HT-29 (cell line): Measurements from ENCODE around the gene TYW1B. TPM values are rescaled to one million over a fixed set of nuclear protein-coding genes. Genes with fewer than 3 reads are reported as not detected.
"Not testable (repeated sequence)": the region's sequence is repeated elsewhere in the genome, so short reads cannot be mapped to it uniquely, and the experiment has no call there.

Experiments used
- DNase-seq: peaks from one replicate; pipeline ENCODE4 v3.0.0-alpha.2; 2015; ENCODE audit warnings: low spot score
- small RNA-seq: library from RNA; depleted of rRNA; stranded (forward); fragments of <200 nt; gene quantifications from one replicate; pipeline ENCODE3, GENCODE V24; 2014
- total RNA-seq: library from RNA; depleted of rRNA; stranded (reverse); fragments of >200 nt; shearing (Covaris generic); gene quantifications from 2 replicates; pipeline ENCODE4 v1.2.3, GENCODE V29; 2014; rRNA removed

TYW1B gene
- total RNA-seq, 1 experiment from 2014 or later, result 1.5 TPM

- not testable (repeated sequence) for DNase-seq
These were observed 268.5 kb downstream of the TYW1B start for GRCh38 chr7:72559546-72559945.

- DNase-seq, result not testable (repeated sequence)
These were observed 271.3 kb downstream of the TYW1B start for GRCh38 chr7:72556733-72557132.

- DNase-seq, result not testable (repeated sequence)
These were observed 272.8 kb downstream of the TYW1B start for GRCh38 chr7:72555238-72555637.

- not testable (repeated sequence) for DNase-seq
These were observed 273.6 kb downstream of the TYW1B start for GRCh38 chr7:72554401-72554800.

- DNase-seq, result not testable (repeated sequence)
These were observed 277.5 kb downstream of the TYW1B start for GRCh38 chr7:72550454-72550853.

- DNase-seq, result not testable (repeated sequence)
These were observed 281.3 kb downstream of the TYW1B start for GRCh38 chr7:72546586-72547237.

GRCh38 chr7:72544531-72544930 is 283.5 kb downstream of the TYW1B start:
- not testable (repeated sequence) for DNase-seq

- DNase-seq, result no peak
These were observed 287.1 kb downstream of the TYW1B start for GRCh38 chr7:72540923-72541322.

- no peak for DNase-seq
These were observed 287.8 kb downstream of the TYW1B start for GRCh38 chr7:72540106-72540611.

- no peak for DNase-seq
These were observed 288.3 kb downstream of the TYW1B start for GRCh38 chr7:72539702-72540101.

GRCh38 chr7:72538856-72539255 is 289.1 kb downstream of the TYW1B start:
- no peak for DNase-seq

GRCh38 chr7:72538147-72538546 is 289.9 kb downstream of the TYW1B start:
- no peak for DNase-seq

GRCh38 chr7:72536038-72536437 is 292.0 kb downstream of the TYW1B start:
- not testable (repeated sequence) for DNase-seq

- not testable (repeated sequence) for DNase-seq
These were observed 297.0 kb downstream of the TYW1B start for GRCh38 chr7:72531048-72531447.

Small RNA genes lying within 50 kb of the gene (small RNA-seq; reads per million reads assigned to genes)
- gene AC211469.2 (not detected), gene MIR4650-2 (not detected), gene RN7SL377P (not detected), gene RN7SL625P (not detected)

Other genes starting within 250 kb of the TYW1B start
- 17.5 and 18.7 TPM in 2 replicates for gene POM121, start 96.9 kb upstream of the TYW1B start, total RNA-seq
- gene TRIM74, start 141.3 kb upstream of the TYW1B start, total RNA-seq, result not detected in 2 replicates
- not detected in 2 replicates for gene SPDYE8, start 201.6 kb upstream of the TYW1B start, total RNA-seq
- gene SPDYE11, start 229.7 kb upstream of the TYW1B start, total RNA-seq, result not detected in 2 replicates